Esophagus muscularis mucosa (tissue), 3 donors: Measurements from ENCODE around the gene NT5E.

Experiments
- POLR2A ChIP-seq: fragments of 450-650 bp; IDR thresholded peaks from one replicate; pipeline ENCODE4 v1.6.1; 2017; ENCODE audit warnings: antibody characterized with exemption, moderate library complexity, mild to moderate bottlenecking, low read depth
- POLR2AphosphoS5 ChIP-seq, 2 donors: sonication (generic); formaldehyde crosslinking; IDR thresholded peaks; one replicate each; pipeline ENCODE4 v1.6.1; 2017; ENCODE audit warnings: antibody characterized with exemption in 2 of 2
- TF ChIP-seq, protein P1 (sequence below), 3 experiments: fragments of 200-600 bp in 2 of 3; fragments of 450-650 bp in 1 of 3; sonication (generic) in 2 of 3; IDR thresholded peaks; one replicate each; pipeline ENCODE4 v1.5.1; 2017 to 2019; ENCODE audit warnings: antibody characterized with exemption in 3 of 3, mild to moderate bottlenecking in 2 of 3, moderate library complexity in 1 of 3

DNA sequence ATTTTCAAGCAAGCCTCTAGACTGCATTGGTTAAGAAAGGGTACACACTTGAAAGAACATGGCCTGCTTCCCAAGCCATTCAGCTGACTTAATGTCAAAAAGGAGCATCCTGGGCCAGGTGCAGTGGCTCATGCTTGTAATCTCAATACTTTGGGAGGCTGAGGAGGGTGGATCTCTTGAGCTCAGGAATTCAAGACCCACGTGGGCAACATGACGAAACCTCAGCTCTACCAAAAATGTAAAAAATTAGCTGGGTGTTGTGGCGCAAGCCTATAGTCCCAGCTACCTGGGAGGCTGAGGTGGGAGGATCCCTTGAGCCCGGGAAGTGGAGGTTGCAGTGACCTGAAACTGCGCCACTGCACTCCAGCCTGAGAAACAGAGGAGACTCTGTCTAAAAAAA lies 26.9 kb upstream of the NT5E start:
- TF ChIP-seq, protein P1, sequence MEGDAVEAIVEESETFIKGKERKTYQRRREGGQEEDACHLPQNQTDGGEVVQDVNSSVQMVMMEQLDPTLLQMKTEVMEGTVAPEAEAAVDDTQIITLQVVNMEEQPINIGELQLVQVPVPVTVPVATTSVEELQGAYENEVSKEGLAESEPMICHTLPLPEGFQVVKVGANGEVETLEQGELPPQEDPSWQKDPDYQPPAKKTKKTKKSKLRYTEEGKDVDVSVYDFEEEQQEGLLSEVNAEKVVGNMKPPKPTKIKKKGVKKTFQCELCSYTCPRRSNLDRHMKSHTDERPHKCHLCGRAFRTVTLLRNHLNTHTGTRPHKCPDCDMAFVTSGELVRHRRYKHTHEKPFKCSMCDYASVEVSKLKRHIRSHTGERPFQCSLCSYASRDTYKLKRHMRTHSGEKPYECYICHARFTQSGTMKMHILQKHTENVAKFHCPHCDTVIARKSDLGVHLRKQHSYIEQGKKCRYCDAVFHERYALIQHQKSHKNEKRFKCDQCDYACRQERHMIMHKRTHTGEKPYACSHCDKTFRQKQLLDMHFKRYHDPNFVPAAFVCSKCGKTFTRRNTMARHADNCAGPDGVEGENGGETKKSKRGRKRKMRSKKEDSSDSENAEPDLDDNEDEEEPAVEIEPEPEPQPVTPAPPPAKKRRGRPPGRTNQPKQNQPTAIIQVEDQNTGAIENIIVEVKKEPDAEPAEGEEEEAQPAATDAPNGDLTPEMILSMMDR (IDR thresholded peaks at IDR 0.05) = no peak
- TF ChIP-seq POLR2A (no peak), POLR2AphosphoS5 (IDR thresholded peaks at IDR 0.05) (no peak)
